NT2/D1 (cell line): Measurements from ENCODE around the gene JARID2.

Experiments used
- YY1 ChIP-seq: IDR thresholded peaks from 2 replicates; pipeline ENCODE4 v1.6.1; 2011; ENCODE audit not compliant: insufficient read length, insufficient read depth
- ZNF274 ChIP-seq: IDR thresholded peaks from 2 replicates; pipeline ENCODE4 v1.6.1; 2011; ENCODE audit warnings: mild to moderate bottlenecking, low read depth, low read length

DNA sequence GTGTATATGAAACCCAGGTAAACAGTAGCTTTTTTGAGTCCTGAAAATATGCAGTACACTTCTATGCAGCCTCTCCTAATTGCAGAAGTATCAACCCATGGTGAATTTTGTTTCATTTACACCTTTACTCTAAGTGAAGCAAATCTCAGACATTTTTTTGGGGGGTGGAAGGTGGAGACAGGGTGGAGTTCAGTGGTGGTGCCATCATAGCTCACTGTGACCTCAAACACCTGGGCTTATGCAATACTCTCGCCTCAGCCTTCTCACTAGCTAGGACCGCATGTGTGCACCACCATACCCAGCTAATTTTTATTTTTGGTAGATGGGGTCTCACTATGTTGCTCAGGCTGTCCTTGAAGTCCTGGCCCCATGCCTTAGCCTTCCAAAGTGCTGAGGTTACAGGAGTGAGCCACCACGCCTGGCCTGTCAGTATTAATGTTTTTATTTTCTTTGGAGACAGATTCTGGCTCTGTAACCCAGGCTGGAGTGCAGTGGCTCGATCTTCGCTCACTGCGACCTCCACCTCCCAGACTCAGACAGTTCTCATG lies 80.3 kb downstream of the JARID2 start:
- TF ChIP-seq YY1 (no peak), ZNF274 (no peak)
